ENCODE results near the gene PAPOLB.

- TF ChIP-seq RAD21 (conservative IDR thresholded peaks at IDR 0.05) (no peak), SMC3 (conservative IDR thresholded peaks at IDR 0.05; ENCODE audit: poor library complexity) (no peak), TAF1 (IDR thresholded peaks at IDR 0.05; ENCODE audit: low read depth) (no peak), EP300 (conservative IDR thresholded peaks at IDR 0.05; ENCODE audit: poor library complexity, severe bottlenecking) (no peak)
- TF ChIP-seq, protein P1, sequence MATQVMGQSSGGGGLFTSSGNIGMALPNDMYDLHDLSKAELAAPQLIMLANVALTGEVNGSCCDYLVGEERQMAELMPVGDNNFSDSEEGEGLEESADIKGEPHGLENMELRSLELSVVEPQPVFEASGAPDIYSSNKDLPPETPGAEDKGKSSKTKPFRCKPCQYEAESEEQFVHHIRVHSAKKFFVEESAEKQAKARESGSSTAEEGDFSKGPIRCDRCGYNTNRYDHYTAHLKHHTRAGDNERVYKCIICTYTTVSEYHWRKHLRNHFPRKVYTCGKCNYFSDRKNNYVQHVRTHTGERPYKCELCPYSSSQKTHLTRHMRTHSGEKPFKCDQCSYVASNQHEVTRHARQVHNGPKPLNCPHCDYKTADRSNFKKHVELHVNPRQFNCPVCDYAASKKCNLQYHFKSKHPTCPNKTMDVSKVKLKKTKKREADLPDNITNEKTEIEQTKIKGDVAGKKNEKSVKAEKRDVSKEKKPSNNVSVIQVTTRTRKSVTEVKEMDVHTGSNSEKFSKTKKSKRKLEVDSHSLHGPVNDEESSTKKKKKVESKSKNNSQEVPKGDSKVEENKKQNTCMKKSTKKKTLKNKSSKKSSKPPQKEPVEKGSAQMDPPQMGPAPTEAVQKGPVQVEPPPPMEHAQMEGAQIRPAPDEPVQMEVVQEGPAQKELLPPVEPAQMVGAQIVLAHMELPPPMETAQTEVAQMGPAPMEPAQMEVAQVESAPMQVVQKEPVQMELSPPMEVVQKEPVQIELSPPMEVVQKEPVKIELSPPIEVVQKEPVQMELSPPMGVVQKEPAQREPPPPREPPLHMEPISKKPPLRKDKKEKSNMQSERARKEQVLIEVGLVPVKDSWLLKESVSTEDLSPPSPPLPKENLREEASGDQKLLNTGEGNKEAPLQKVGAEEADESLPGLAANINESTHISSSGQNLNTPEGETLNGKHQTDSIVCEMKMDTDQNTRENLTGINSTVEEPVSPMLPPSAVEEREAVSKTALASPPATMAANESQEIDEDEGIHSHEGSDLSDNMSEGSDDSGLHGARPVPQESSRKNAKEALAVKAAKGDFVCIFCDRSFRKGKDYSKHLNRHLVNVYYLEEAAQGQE (IDR thresholded peaks at IDR 0.05; ENCODE audit: borderline replicate concordance), result no peak
Measured at GRCh38 chr7:4888161-4888560, 26.3 kb upstream of the PAPOLB start.

Data from neural cell (in vitro differentiated cells).